ENCODE measurements around the gene SPDL1.

SPDL1 gene

GRCh38 chr5:169583424-169584220 lies at the start of gene SPDL1:
Gene SPDL1 (plus strand): TSS chr5:169583773. CDS start chr5:169588417, 4,644 bp downstream.
- DNase-seq (ENCODE audit: low read depth), result peak; percentile 95

- DNase-seq (ENCODE audit: low read depth), result no peak
Observed at GRCh38 chr5:169534311-169534880, 49.2 kb upstream of the SPDL1 start.

GRCh38 chr5:169534939-169535338 lies 48.6 kb upstream of the SPDL1 start:
- no peak for DNase-seq (ENCODE audit: low read depth)

GRCh38 chr5:169538944-169539343 lies 44.6 kb upstream of the SPDL1 start:
- no peak for DNase-seq (ENCODE audit: low read depth)

- no peak for DNase-seq (ENCODE audit: low read depth)
Observed at GRCh38 chr5:169542811-169543210, 40.8 kb upstream of the SPDL1 start.

GRCh38 chr5:169544264-169544950 lies 39.2 kb upstream of the SPDL1 start:
- DNase-seq (ENCODE audit: low read depth), result no peak

- DNase-seq (ENCODE audit: low read depth), result no peak
Observed at GRCh38 chr5:169545762-169546161, 37.8 kb upstream of the SPDL1 start.

GRCh38 chr5:169546346-169546745 lies 37.2 kb upstream of the SPDL1 start:
- DNase-seq (ENCODE audit: low read depth), result no peak

GRCh38 chr5:169547508-169547907 lies 36.1 kb upstream of the SPDL1 start:
- no peak for DNase-seq (ENCODE audit: low read depth)

GRCh38 chr5:169548315-169548714 lies 35.3 kb upstream of the SPDL1 start:
- DNase-seq (ENCODE audit: low read depth), result peak; percentile 65

GRCh38 chr5:169549453-169550100 lies 34.0 kb upstream of the SPDL1 start:
- no peak for DNase-seq (ENCODE audit: low read depth)

- no peak for DNase-seq (ENCODE audit: low read depth)
Observed at GRCh38 chr5:169550227-169550626, 33.3 kb upstream of the SPDL1 start.

- DNase-seq (ENCODE audit: low read depth), result no peak
Observed at GRCh38 chr5:169551146-169551545, 32.4 kb upstream of the SPDL1 start.

GRCh38 chr5:169551696-169552095 lies 31.9 kb upstream of the SPDL1 start:
- DNase-seq (ENCODE audit: low read depth), result no peak

- DNase-seq (ENCODE audit: low read depth), result no peak
Observed at GRCh38 chr5:169554251-169554650, 29.3 kb upstream of the SPDL1 start.

GRCh38 chr5:169557838-169558237 lies 25.7 kb upstream of the SPDL1 start:
- DNase-seq (ENCODE audit: low read depth), result no peak

- DNase-seq (ENCODE audit: low read depth), result peak; percentile 76
Observed at GRCh38 chr5:169561893-169562292, 21.7 kb upstream of the SPDL1 start.

GRCh38 chr5:169563369-169563768 lies 20.2 kb upstream of the SPDL1 start:
- no peak for DNase-seq (ENCODE audit: low read depth)

- DNase-seq (ENCODE audit: low read depth), result no peak
Observed at GRCh38 chr5:169566202-169566601, 17.4 kb upstream of the SPDL1 start.

- DNase-seq (ENCODE audit: low read depth), result no peak
Observed at GRCh38 chr5:169567079-169567478, 16.5 kb upstream of the SPDL1 start.

- DNase-seq (ENCODE audit: low read depth), result no peak
Observed at GRCh38 chr5:169569513-169569912, 14.1 kb upstream of the SPDL1 start.

GRCh38 chr5:169571355-169571754 lies 12.2 kb upstream of the SPDL1 start:
- DNase-seq (ENCODE audit: low read depth), result no peak
